ENCODE results near the gene GNG8.

DNA sequence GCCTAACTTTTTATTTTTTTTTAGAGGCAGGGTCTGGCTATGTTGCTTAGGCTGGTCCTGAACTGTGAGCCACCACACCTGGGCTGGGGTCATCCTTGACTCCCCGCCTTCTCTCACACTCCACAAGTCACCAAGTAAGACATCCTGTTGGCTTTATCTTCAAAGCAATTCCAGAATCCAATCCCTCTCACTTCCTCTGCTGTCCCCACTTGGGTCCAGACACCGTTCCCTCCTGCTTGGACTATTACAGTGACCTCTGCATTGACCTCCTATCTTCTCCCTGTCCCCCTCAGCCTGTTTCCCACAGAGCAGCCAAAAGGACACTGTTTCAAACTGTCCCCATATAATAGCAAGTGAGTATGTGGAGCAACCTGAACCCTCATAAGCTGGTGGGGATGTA is 4.7 kb upstream of the GNG8 start:
- no peak for TF ChIP-seq POLR2A (IDR thresholded peaks at IDR 0.05)
- TF ChIP-seq, protein P1, sequence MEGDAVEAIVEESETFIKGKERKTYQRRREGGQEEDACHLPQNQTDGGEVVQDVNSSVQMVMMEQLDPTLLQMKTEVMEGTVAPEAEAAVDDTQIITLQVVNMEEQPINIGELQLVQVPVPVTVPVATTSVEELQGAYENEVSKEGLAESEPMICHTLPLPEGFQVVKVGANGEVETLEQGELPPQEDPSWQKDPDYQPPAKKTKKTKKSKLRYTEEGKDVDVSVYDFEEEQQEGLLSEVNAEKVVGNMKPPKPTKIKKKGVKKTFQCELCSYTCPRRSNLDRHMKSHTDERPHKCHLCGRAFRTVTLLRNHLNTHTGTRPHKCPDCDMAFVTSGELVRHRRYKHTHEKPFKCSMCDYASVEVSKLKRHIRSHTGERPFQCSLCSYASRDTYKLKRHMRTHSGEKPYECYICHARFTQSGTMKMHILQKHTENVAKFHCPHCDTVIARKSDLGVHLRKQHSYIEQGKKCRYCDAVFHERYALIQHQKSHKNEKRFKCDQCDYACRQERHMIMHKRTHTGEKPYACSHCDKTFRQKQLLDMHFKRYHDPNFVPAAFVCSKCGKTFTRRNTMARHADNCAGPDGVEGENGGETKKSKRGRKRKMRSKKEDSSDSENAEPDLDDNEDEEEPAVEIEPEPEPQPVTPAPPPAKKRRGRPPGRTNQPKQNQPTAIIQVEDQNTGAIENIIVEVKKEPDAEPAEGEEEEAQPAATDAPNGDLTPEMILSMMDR (IDR thresholded peaks at IDR 0.05 in 4 of 5, conservative IDR thresholded peaks at IDR 0.05 in 1 of 5), result no peak

Measured in gastrocnemius medialis (tissue), 4 donors.